ES-I3 (cell line): ENCODE measurements around the gene ZNF157.

Source experiments
- H3K36me3 ChIP-seq: 2 replicates; pipeline ENCODE4 v1.6.1; 2013; ENCODE audit warnings: mild to moderate bottlenecking, low read length, control low read depth, moderate library complexity; ENCODE audit not compliant: insufficient read depth
- H3K4me1 ChIP-seq: 2 replicates; pipeline ENCODE4 v1.6.1; 2013; ENCODE audit warnings: mild to moderate bottlenecking, control low read depth, low read length; ENCODE audit not compliant: insufficient read depth
- H3K9ac ChIP-seq: 2 replicates; pipeline ENCODE4 v1.6.1; 2013; ENCODE audit warnings: low read depth, mild to moderate bottlenecking, low read length, moderate library complexity
- H3K9me3 ChIP-seq: 2 replicates; pipeline ENCODE4 v1.6.1; 2013; ENCODE audit warnings: mild to moderate bottlenecking, low read length, moderate library complexity; ENCODE audit not compliant: control insufficient read depth, insufficient read depth

ZNF157 gene

DNA sequence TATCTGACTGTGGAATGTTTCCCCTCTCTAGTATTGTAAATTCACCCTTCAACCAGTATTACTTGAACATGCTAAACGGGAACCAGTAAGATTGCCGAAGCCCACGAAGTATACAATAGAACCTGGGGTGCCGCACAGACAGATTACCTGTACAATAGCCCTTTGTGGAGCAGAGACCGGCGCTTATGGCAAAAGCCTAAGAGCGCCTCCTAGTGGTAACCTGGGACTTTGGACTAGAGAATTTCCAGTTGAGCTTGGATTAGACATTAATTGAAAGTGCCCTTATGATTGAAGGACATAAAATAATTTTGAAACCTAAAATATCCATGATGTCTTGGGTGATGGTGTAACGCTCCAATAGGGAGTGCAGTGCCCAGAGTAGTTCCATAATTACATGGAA lies 14.1 kb downstream of the ZNF157 start:
- Histone ChIP-seq H3K9ac (no peak overlapping the region), H3K9me3 (no peaks in the 10 kb centered on the region), H3K36me3 (no peaks in the 10 kb centered on the region), H3K4me1 (peaks cover 5% of the 10 kb centered on the region; the same call in 1 of the 2 replicates)

DNA sequence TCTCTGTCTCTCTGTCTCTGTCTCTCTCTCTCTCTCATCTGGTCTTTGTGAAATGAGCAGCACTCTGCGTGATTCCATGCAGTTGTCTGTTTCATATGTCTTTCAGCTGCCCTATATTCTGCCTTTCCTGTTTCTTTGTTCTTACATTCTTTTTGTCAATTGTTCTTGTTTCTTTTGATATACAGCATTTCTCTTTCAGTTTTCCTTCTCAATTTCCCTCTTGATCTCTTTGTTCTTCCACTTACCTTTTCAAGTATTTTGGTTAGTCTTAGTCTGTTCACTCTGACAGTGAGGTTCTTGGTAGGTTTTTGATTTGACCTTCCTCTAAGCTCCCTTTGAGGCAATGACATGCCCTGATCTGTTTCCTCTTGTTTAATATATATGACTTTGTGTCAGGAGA lies 20.4 kb downstream of the ZNF157 start:
- no peaks in the 10 kb centered on the region for H3K36me3 ChIP-seq
- H3K4me1 ChIP-seq = 0 out of 2 replicates have a peak, but pooled peaks cover 6% of the 10 kb centered on the region
- no peaks in the 10 kb centered on the region for H3K9me3 ChIP-seq
- H3K9ac ChIP-seq = no peak overlapping the region

DNA sequence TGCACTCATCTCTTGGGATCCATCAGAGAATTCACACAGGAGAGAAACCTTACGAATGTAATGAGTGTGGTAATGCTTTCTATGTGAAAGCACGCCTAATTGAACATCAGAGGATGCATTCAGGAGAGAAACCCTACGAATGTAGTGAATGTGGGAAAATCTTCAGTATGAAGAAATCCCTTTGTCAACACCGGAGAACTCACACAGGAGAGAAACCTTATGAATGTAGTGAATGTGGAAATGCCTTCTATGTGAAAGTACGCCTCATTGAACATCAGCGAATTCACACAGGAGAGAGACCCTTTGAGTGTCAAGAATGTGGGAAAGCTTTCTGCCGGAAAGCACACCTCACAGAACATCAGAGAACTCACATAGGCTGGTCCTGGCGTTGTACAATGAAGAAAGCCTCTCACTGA lies 42.8 kb downstream of the ZNF157 start:
- H3K9ac ChIP-seq = no peak overlapping the region
- peaks cover 17% of the 10 kb centered on the region for H3K9me3 ChIP-seq
- no peaks in the 10 kb centered on the region for H3K4me1 ChIP-seq
- H3K36me3 ChIP-seq = no peaks in the 10 kb centered on the region

DNA sequence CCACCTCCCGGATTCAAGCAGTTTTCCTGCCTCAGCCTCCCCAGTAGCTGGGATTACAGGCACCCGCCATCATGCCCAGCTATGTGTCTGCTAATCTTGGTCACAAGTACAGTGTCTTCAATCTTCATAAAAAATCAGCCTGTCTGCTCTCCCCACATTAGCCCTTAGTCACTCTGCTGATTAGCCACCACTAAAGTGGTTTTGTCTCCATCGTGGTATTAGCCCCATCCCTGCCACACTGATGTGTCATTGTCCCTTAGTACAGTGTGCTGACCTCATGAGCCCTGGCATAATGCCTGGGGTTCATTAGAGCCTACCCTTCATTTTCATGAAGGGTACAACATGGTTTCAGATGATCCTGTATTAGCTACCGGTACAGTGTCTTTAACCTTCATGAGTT lies 49.9 kb downstream of the ZNF157 start:
- Histone ChIP-seq H3K4me1 (no peaks in the 10 kb centered on the region), H3K9me3 (no peaks in the 10 kb centered on the region), H3K9ac (no peak overlapping the region), H3K36me3 (no peaks in the 10 kb centered on the region)

- H3K36me3 ChIP-seq = no peaks in the 10 kb centered on the region
- no peak overlapping the region for H3K9ac ChIP-seq
- H3K9me3 ChIP-seq = no peaks in the 10 kb centered on the region
- no peaks in the 10 kb centered on the region for H3K4me1 ChIP-seq
These were observed 50.6 kb downstream of the ZNF157 start for GRCh38 chrX:47420962-47421361.

GRCh38 chrX:47422444-47422843 lies 52.1 kb downstream of the ZNF157 start:
- no peaks in the 10 kb centered on the region for H3K4me1 ChIP-seq
- H3K36me3 ChIP-seq = no peaks in the 10 kb centered on the region
- H3K9me3 ChIP-seq = no peaks in the 10 kb centered on the region
- no peak overlapping the region for H3K9ac ChIP-seq

GRCh38 chrX:47430925-47431324 lies 60.5 kb downstream of the ZNF157 start:
- no peak overlapping the region for H3K9ac ChIP-seq
- H3K4me1 ChIP-seq = no peaks in the 10 kb centered on the region
- no peaks in the 10 kb centered on the region for H3K36me3 ChIP-seq
- H3K9me3 ChIP-seq = no peaks in the 10 kb centered on the region; the same call in 1 of the 2 replicates

DNA sequence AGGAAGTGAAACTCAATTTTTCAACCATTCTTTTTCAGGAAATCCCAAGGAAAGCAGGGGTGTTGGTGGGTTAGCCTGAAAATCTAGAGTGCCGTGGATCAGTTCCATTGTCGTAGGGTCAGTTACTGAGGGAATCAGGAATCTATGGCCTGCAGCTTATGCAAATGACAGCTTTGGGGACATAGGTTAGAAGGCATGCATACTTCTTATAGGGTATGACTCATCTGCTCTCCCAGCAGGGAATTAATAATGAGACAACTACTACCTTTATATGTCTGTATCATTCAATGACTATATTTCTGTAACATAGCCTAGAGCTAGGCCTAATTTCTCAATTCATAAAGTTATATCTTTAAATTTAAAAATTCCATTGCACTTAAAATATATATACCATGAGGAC lies 76.1 kb downstream of the ZNF157 start:
- Histone ChIP-seq H3K36me3 (peaks cover 6% of the 10 kb centered on the region; the same call in 1 of the 2 replicates), H3K9me3 (peaks cover 28% of the 10 kb centered on the region), H3K9ac (no peak overlapping the region)

GRCh38 chrX:47446971-47447370 lies 76.6 kb downstream of the ZNF157 start:
- peaks cover 28% of the 10 kb centered on the region for H3K9me3 ChIP-seq
- peaks cover 6% of the 10 kb centered on the region; the same call in 1 of the 2 replicates for H3K36me3 ChIP-seq
- no peaks in the 10 kb centered on the region for H3K4me1 ChIP-seq
- H3K9ac ChIP-seq = no peak overlapping the region

More for the DNA sequence above, 76.1 kb downstream of the ZNF157 start:
- no peaks in the 10 kb centered on the region for H3K4me1 ChIP-seq

- peaks cover 28% of the 10 kb centered on the region for H3K9me3 ChIP-seq
- H3K9ac ChIP-seq = no peak overlapping the region
- H3K4me1 ChIP-seq = no peaks in the 10 kb centered on the region
- H3K36me3 ChIP-seq = peaks cover 9% of the 10 kb centered on the region; the same call in 1 of the 2 replicates
These were observed 77.2 kb downstream of the ZNF157 start for GRCh38 chrX:47447607-47448006.

DNA sequence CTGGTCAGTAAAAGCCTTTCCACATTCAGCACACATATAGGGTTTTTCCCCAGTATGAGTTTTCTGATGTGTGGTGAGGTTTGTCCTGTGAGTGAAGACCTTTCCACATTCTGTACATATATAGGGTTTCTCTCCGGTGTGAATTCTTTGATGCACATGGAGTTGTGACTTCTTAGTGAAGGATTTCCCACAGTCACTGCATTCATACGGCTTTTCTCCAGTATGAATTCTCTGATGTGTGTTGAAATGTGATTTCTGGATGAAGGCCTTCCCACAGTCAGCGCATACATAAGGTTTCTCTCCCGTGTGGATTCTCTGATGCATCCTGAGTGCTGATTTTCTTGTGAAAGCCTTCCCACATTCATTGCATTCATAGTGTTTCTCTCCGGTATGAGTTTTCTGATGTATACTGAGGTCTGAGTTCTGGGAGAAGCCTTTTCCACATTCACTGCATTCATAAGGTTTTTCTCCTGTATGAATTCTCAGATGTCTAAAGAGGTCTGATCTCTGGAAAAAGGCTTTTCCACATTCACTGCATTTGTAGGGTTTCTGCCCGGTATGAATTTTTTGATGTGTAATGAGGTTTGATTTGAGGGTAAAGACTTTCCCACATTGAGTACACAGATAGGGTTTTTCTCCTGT lies 77.9 kb downstream of the ZNF157 start:
- H3K36me3 ChIP-seq = peaks cover 10% of the 10 kb centered on the region; the same call in 1 of the 2 replicates
- H3K4me1 ChIP-seq = no peaks in the 10 kb centered on the region
- no peak overlapping the region for H3K9ac ChIP-seq
- peaks cover 28% of the 10 kb centered on the region for H3K9me3 ChIP-seq

GRCh38 chrX:47452112-47452511 lies 81.7 kb downstream of the ZNF157 start:
- no peaks in the 10 kb centered on the region for H3K4me1 ChIP-seq
- peaks cover 10% of the 10 kb centered on the region; the same call in 1 of the 2 replicates for H3K36me3 ChIP-seq
- no peak overlapping the region for H3K9ac ChIP-seq
- peaks cover 28% of the 10 kb centered on the region for H3K9me3 ChIP-seq

- Histone ChIP-seq H3K9ac (no peak overlapping the region), H3K4me1 (no peaks in the 10 kb centered on the region), H3K9me3 (no peaks in the 10 kb centered on the region; the same call in 1 of the 2 replicates), H3K36me3 (peaks cover 4% of the 10 kb centered on the region; the same call in 1 of the 2 replicates)
These were observed 85.7 kb downstream of the ZNF157 start for GRCh38 chrX:47456080-47456479.

GRCh38 chrX:47458528-47458927 lies 88.2 kb downstream of the ZNF157 start:
- Histone ChIP-seq H3K9me3 (no peaks in the 10 kb centered on the region), H3K36me3 (no peaks in the 10 kb centered on the region), H3K9ac (no peak overlapping the region), H3K4me1 (no peaks in the 10 kb centered on the region)

GRCh38 chrX:47460561-47460960 lies 90.2 kb downstream of the ZNF157 start:
- Histone ChIP-seq H3K9me3 (no peaks in the 10 kb centered on the region), H3K9ac (no peak overlapping the region), H3K36me3 (no peaks in the 10 kb centered on the region), H3K4me1 (no peaks in the 10 kb centered on the region)
